ENCODE data around the gene CCDC86.

DNA sequence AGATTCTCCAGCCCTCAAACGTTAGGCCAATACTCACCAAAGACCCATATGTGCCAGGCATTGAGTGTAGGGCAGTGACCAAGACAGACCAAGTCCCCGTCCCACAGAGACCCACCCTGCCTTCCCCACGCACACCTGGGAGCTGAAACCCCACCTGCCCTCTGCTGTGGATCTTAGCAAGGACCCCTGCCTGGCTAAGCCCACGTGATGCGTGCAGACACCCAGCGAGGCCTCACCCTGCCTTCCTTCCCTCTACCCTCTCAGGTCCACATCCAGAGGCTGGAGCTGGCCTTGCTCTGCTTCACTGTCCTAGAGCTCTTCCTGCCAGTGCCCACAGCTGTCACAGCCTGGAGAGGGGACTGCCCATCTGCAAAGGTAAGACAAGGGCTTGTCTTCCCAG lies 46.6 kb upstream of the CCDC86 start:
- TF ChIP-seq CTCF (IDR thresholded peaks at IDR 0.05) (no peak), POLR2A (IDR thresholded peaks at IDR 0.05) (no peak)
